Right lung (tissue), 5 donors: ENCODE measurements around the gene GREM1. TPM values are rescaled to one million over a fixed set of nuclear protein-coding genes. Genes with fewer than 3 reads are reported as not detected.

Experiments used
- DNase-seq, 2 donors: peaks; one replicate each; pipeline ENCODE4 v3.0.0-alpha.2; 2013
- polyA plus RNA-seq, 5 donors: library from polyadenylated mRNA; unstranded; fragments of 120-200 nt; gene quantifications; one replicate each; pipeline versions ENCODE4 v1.2.1 to v1.2.3, GENCODE V29; 2013; ENCODE audit warnings: inconsistent platforms in 1 of 5, low replicate concordance in 1 of 5; ENCODE audit not compliant: insufficient read length in 5 of 5, insufficient read depth in 1 of 5

GREM1 gene
- polyA plus RNA-seq, 5 donors, result 0.01 to 0.18 (median 0.09) TPM

- no peak for DNase-seq
Measured at GRCh38 chr15:32694222-32694983, 23.4 kb upstream of the GREM1 start.

- DNase-seq, result no peak
Measured at GRCh38 chr15:32698773-32699390, 18.9 kb upstream of the GREM1 start.

- DNase-seq, result no peak
Measured at GRCh38 chr15:32700501-32701150, 17.2 kb upstream of the GREM1 start.

- no peak for DNase-seq
Measured at GRCh38 chr15:32701863-32702262, 15.9 kb upstream of the GREM1 start.

- no peak for DNase-seq
Measured at GRCh38 chr15:32704395-32704981, 13.3 kb upstream of the GREM1 start.

GRCh38 chr15:32705446-32705845 is 12.4 kb upstream of the GREM1 start:
- DNase-seq, result no peak

- DNase-seq, result no peak
Measured at GRCh38 chr15:32706704-32707103, 11.1 kb upstream of the GREM1 start.

GRCh38 chr15:32707436-32707835 is 10.4 kb upstream of the GREM1 start:
- DNase-seq, result no peak

- no peak for DNase-seq
Measured at GRCh38 chr15:32709295-32710033, 8.3 kb upstream of the GREM1 start.

- no peak for DNase-seq
Measured at GRCh38 chr15:32715276-32715675, 2.5 kb upstream of the GREM1 start.

- no peak for DNase-seq
Measured at GRCh38 chr15:32716216-32716914, 1.4 kb upstream of the GREM1 start.

GRCh38 chr15:32716915-32717425 is 834 bp upstream of the GREM1 start:
- DNase-seq, result no peak

- DNase-seq, result no peak
Measured at GRCh38 chr15:32718227-32718820, 520 bp downstream of the GREM1 start.

- no peak for DNase-seq
Measured at GRCh38 chr15:32718821-32719716, 1.3 kb downstream of the GREM1 start.

GRCh38 chr15:32721596-32721995 is 3.8 kb downstream of the GREM1 start:
- no peak for DNase-seq

- DNase-seq, result no peak
Measured at GRCh38 chr15:32722136-32722535, 4.3 kb downstream of the GREM1 start.

GRCh38 chr15:32723171-32723948 is 5.6 kb downstream of the GREM1 start:
- DNase-seq, result no peak

GRCh38 chr15:32729700-32730395 is 12.0 kb downstream of the GREM1 start:
- DNase-seq, result no peak
